Loucy (cell line): ENCODE results near the gene FAM193A.

ENCODE experiments used
- EZH2phosphoT487 ChIP-seq: fragments of 200-600 bp; IDR thresholded peaks from 2 replicates; pipeline ENCODE4 v1.6.1; 2018; ENCODE audit warnings: antibody characterized with exemption, mild to moderate bottlenecking, moderate library complexity, borderline replicate concordance
- TF ChIP-seq, protein P1 (sequence below): fragments of 200-600 bp; sonication (generic); conservative IDR thresholded peaks from 2 replicates; pipeline ENCODE4 v1.5.1; 2014; ENCODE audit warnings: mild to moderate bottlenecking, antibody characterized with exemption, low read length

DNA sequence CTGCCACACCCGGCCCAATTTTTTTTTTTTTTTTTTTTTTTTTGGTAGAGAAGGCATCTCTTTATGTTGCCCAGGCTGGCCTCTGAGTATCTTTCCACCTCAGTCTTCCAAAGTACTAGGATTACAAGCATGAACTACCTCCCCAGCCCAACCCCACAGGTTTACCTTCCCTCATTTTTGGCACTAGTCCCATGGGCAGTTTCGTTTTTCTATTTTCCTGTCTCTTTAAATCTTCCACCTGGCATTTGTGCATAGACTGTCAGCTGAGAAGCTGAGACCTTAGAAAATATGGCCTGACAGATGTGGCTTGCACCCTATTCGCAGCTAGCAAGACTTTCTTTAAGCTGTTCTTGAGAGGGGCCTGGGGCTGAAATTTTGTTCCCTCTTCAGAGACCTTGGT is 191.8 kb downstream of the FAM193A start:
- TF ChIP-seq, protein P1, sequence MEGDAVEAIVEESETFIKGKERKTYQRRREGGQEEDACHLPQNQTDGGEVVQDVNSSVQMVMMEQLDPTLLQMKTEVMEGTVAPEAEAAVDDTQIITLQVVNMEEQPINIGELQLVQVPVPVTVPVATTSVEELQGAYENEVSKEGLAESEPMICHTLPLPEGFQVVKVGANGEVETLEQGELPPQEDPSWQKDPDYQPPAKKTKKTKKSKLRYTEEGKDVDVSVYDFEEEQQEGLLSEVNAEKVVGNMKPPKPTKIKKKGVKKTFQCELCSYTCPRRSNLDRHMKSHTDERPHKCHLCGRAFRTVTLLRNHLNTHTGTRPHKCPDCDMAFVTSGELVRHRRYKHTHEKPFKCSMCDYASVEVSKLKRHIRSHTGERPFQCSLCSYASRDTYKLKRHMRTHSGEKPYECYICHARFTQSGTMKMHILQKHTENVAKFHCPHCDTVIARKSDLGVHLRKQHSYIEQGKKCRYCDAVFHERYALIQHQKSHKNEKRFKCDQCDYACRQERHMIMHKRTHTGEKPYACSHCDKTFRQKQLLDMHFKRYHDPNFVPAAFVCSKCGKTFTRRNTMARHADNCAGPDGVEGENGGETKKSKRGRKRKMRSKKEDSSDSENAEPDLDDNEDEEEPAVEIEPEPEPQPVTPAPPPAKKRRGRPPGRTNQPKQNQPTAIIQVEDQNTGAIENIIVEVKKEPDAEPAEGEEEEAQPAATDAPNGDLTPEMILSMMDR = no peak
- no peak for TF ChIP-seq EZH2phosphoT487
